ENCODE data around the gene PTPRN2. TPM values are rescaled to one million over a fixed set of nuclear protein-coding genes. Genes with fewer than 3 reads are reported as not detected.

PTPRN2 gene
- total and polyA plus RNA-seq, 2 donors (not counting 3 experiments of a cell fraction or from before 2014, with no cell fraction given), result 0.62 to 0.88 TPM

GRCh38 chr7:158134824-158135223, 452.8 kb downstream of the PTPRN2 start:
- FAIRE-seq (no peak), DNase-seq (ENCODE audit: low read depth, low spot score) (no peak)

More at GRCh38 chr7:158134824-158135223, 452.8 kb downstream of the PTPRN2 start:
- ChIA-PET CTCF (no interaction called here), POLR2A (no interaction called here)
- Histone ChIP-seq H3K9me3 (replicated peaks; ENCODE audit: control insufficient read depth, insufficient read depth, low read length) (peaks cover 15% of the 10 kb centered on the region), H3K9ac (replicated peaks; ENCODE audit: extremely low read depth, insufficient read depth, low read length) (no peak overlapping the region), H3K4me2 (ENCODE audit: insufficient read depth, low read length) (no peak overlapping the region), H3K9me1 (replicated peaks; ENCODE audit: control insufficient read depth, extremely low read depth, insufficient read depth, low read length) (no peaks in the 10 kb centered on the region), H2AFZ (ENCODE audit: low read depth, low read length) (no peak overlapping the region), H4K20me1 (replicated peaks; ENCODE audit: control insufficient read depth, extremely low read depth, insufficient read depth, low read length) (no peaks in the 10 kb centered on the region), H3K4me3 (replicated peaks in 1 of 3; ENCODE audit: insufficient read depth in 1 of 3, low read depth in 1 of 3, low read length in 3 of 3) (no peak overlapping the region), H3K79me2 (ENCODE audit: control insufficient read depth, insufficient read depth, low read length) (no peaks in the 10 kb centered on the region), H3K27me3 (ENCODE audit: control insufficient read depth in 2 of 2, insufficient read depth in 2 of 2, low read length in 2 of 2) (no peaks in the 10 kb centered on the region), H3K36me3 (ENCODE audit: control insufficient read depth in 2 of 2, extremely low read depth in 1 of 2, insufficient read depth in 2 of 2, low read length in 2 of 2) (no peaks in the 10 kb centered on the region), H3K27ac (ENCODE audit: insufficient read depth, low read depth, low read length) (no peak overlapping the region), H3K4me1 (ENCODE audit: control insufficient read depth, extremely low read depth, insufficient read depth, low read length) (no peaks in the 10 kb centered on the region)
- intact Hi-C loops (cut with micrococcal nuclease), result no loop called here
- no TSS peak for BruUV-seq (replicated peaks)
- TF ChIP-seq EZH2 (IDR thresholded peaks at IDR 0.05; ENCODE audit: borderline replicate concordance, low read depth, low read length, severe bottlenecking) (no peak), POLR2A (IDR thresholded peaks at IDR 0.05; ENCODE audit: low read depth, low read length) (no peak), POLR2AphosphoS5 (IDR thresholded peaks at IDR 0.05; ENCODE audit: insufficient read depth, low read depth, low read length) (no peak), MYC (IDR thresholded peaks at IDR 0.05; ENCODE audit: low read depth, low read length) (no peak), MAX (IDR thresholded peaks at IDR 0.05; ENCODE audit: insufficient read depth, insufficient read length) (no peak), GATA2 (IDR thresholded peaks at IDR 0.05; ENCODE audit: insufficient read depth, insufficient read length, low read depth, low read length) (no peak), JUN (IDR thresholded peaks at IDR 0.05; ENCODE audit: borderline replicate concordance, insufficient read depth, insufficient read length, low read depth) (no peak), FOS (IDR thresholded peaks at IDR 0.05; ENCODE audit: borderline replicate concordance, insufficient read depth, low read length) (no peak), CTCF (IDR thresholded peaks at IDR 0.05; ENCODE audit: extremely low read depth in 1 of 2, insufficient read depth in 1 of 2, low read depth in 1 of 2, low read length in 2 of 2) (no peak)
- dilution Hi-C loops (cut with MboI; ENCODE audit: extremely low pct_ligation_motif_present, low sequenced_read_pairs), result no loop called here

All from endothelial cell of umbilical vein (primary cell).